ENCODE data around the gene CNKSR3.
A peak's percentile ranks its signal among the peaks of the same experiment; 100 is the strongest.

The CNKSR3 gene

GRCh38 chr6:154502553-154502952 lies 7.9 kb downstream of the CNKSR3 start:
- DNase-seq (ENCODE audit: low read depth in 2 of 2) = no peak

GRCh38 chr6:154501578-154501868 lies 9.0 kb downstream of the CNKSR3 start:
- no peak for DNase-seq (ENCODE audit: low read depth in 2 of 2)

GRCh38 chr6:154500769-154501577 lies 9.5 kb downstream of the CNKSR3 start:
- no peak for DNase-seq (ENCODE audit: low read depth in 2 of 2)

GRCh38 chr6:154499855-154500589 lies 10.5 kb downstream of the CNKSR3 start:
- no peak for DNase-seq (ENCODE audit: low read depth in 2 of 2)

GRCh38 chr6:154498340-154498934 lies 12.0 kb downstream of the CNKSR3 start:
- DNase-seq (ENCODE audit: low read depth in 2 of 2) = no peak

- no peak for DNase-seq (ENCODE audit: low read depth in 2 of 2)
These were observed 13.5 kb downstream of the CNKSR3 start for GRCh38 chr6:154496793-154497517.

- no peak for DNase-seq (ENCODE audit: low read depth in 2 of 2)
These were observed 14.3 kb downstream of the CNKSR3 start for GRCh38 chr6:154496186-154496585.

GRCh38 chr6:154494592-154495311 lies 15.7 kb downstream of the CNKSR3 start:
- DNase-seq (ENCODE audit: low read depth in 2 of 2) = no peak

GRCh38 chr6:154491567-154492470 lies 18.7 kb downstream of the CNKSR3 start:
- no peak for DNase-seq (ENCODE audit: low read depth in 2 of 2)

- no peak for DNase-seq (ENCODE audit: low read depth in 2 of 2)
These were observed 20.7 kb downstream of the CNKSR3 start for GRCh38 chr6:154489822-154490221.

- DNase-seq (ENCODE audit: low read depth in 2 of 2) = peak; percentile 36 to 50
These were observed 21.6 kb downstream of the CNKSR3 start for GRCh38 chr6:154488802-154489437.

- DNase-seq (ENCODE audit: low read depth in 2 of 2) = no peak
These were observed 22.3 kb downstream of the CNKSR3 start for GRCh38 chr6:154488248-154488593.

- no peak for DNase-seq (ENCODE audit: low read depth in 2 of 2)
These were observed 22.9 kb downstream of the CNKSR3 start for GRCh38 chr6:154487367-154488247.

GRCh38 chr6:154485815-154486214 lies 24.7 kb downstream of the CNKSR3 start:
- DNase-seq (ENCODE audit: low read depth in 2 of 2) = no peak

GRCh38 chr6:154484942-154485341 lies 25.5 kb downstream of the CNKSR3 start:
- DNase-seq (ENCODE audit: low read depth in 2 of 2) = no peak

GRCh38 chr6:154482858-154483257 lies 27.6 kb downstream of the CNKSR3 start:
- DNase-seq (ENCODE audit: low read depth in 2 of 2) = no peak

- no peak for DNase-seq (ENCODE audit: low read depth in 2 of 2)
These were observed 28.9 kb downstream of the CNKSR3 start for GRCh38 chr6:154481521-154482013.

- DNase-seq (ENCODE audit: low read depth in 2 of 2) = peak; percentile 53 to 59
These were observed 30.5 kb downstream of the CNKSR3 start for GRCh38 chr6:154479771-154480639.
